ENCODE data around the gene RAB23.
A peak's percentile ranks its signal among the peaks of the same experiment; 100 is the strongest.

Gene RAB23

DNA sequence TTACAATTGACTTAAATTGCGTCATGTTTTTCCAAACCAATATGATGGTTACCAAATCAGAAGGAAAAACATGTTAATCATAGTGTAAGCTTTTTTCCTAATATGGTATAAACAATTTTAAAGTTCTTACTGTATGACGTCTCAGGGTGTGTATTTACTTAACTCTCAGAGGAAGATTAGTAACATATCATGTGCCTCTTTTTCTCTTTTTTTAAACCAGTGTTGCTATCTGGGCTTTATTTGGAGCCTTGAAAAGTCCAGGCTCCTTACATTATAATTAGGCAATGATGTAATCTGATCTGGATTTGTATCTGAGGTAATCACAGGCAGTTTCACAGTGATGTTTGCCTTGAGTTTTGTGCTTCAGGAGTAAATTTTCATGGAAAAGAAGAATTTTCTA lies 20.4 kb upstream of the RAB23 start:
- peak; percentile 95 for DNase-seq

- no peak for DNase-seq
Observed at GRCh38 chr6:57226221-57226620, 4.1 kb upstream of the RAB23 start.

GRCh38 chr6:57224769-57225515 lies 2.8 kb upstream of the RAB23 start:
- DNase-seq: peak; percentile 68

- DNase-seq: no peak
Observed at GRCh38 chr6:57222743-57223077, 603 bp upstream of the RAB23 start.

DNA sequence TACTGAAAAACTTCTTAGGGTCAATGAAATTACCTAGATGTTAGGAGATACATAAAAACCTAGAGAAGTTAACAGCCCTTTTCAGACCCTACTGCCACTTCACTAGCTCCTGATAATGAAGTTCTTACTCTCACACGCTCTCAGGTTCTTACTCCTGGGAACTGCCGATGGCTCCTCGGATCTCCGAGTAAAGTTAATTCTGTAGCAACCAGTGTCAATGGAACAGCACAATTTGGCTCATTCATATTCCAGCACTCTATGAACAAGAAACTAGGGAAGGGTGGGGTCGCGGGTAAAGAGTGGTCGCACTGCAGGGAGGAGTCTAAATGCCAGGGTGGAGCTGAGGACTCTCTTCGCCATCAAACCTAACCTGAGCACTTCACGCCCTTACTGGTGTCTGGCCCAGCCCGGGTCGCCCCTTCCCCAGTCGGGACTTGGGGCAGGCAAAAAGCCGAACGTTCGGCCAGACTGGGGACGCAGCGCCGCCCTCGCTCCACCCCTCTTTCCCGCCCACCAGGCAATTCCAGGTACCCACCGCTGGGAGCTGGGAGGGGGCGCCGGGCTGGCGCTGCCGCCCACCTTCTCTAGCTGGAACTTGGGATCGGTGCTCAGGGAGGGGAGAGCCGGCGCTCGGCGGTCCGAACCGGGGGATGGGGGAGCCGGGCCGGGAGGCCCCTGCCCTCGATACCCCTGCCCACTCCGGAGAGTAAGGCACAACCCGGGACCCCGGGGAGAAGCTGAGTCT lies 744 bp downstream of the RAB23 start:
- DNase-seq: peak; percentile 64

- no peak for DNase-seq
Observed at GRCh38 chr6:57220083-57220703, 1.9 kb downstream of the RAB23 start.

GRCh38 chr6:57217270-57217669 lies 4.8 kb downstream of the RAB23 start:
- DNase-seq: no peak

GRCh38 chr6:57216235-57217101 lies 5.6 kb downstream of the RAB23 start:
- no peak for DNase-seq

GRCh38 chr6:57215260-57215659 lies 6.8 kb downstream of the RAB23 start:
- DNase-seq: no peak

DNA sequence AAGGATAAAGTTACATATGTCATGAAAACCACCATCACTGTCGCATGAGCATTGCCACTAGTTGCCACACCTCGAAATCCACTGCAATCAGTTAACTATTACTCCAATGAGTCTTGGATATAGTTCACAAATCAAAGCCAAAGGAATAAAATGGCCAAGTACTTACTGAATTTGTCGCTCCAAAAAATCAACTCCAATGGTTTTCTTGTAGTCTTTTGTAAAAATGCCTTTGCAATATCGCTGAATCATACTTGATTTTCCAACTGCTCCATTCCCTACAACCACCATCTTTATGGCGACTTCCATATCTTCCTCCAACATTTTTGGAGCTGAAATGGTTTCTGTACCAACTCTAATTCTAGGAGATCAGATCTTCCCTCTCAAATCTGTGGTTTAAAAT lies 12.0 kb downstream of the RAB23 start:
- DNase-seq: no peak

GRCh38 chr6:57209030-57209429 lies 13.1 kb downstream of the RAB23 start:
- no peak for DNase-seq

- DNase-seq: no peak
Observed at GRCh38 chr6:57207872-57208271, 14.2 kb downstream of the RAB23 start.

GRCh38 chr6:57207141-57207540 lies 15.0 kb downstream of the RAB23 start:
- DNase-seq: peak; percentile 36

DNA sequence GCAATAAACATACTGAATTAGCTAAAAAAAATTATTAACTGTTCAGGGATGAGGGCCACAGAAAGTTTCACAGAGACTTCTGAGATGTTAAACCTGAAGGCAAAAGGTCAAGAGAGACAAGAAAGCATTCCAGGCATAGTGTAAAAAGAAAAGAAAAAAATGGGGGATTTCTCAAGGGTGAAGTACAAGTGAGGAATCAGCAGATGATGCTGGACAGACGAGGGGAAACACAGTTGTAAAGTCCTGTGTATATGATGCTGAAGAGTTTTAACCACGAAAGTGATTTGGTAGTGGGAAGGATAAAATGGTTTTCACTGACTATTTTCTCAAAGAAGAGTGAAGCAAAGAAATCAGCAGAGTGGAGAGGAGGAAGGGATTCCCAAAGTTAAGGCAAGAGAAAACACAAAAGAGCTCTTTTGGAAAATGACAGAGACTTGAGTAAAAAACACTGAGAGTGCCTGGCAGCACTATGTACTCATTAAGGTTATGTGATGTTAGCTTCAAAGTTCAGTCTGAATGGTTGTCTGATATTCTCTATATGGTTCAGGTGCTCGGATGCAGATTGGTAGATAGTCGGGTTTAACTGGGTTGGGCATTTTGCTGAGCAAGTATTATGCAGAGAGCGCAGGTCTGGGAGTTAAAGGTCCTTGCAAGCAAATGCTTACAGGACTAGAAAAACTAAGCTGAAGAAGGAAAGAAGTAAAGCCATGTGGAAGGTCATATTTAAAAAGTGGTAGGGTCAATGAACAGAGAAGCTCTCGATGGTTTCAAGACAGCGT lies 16.4 kb downstream of the RAB23 start:
- DNase-seq: no peak

DNA sequence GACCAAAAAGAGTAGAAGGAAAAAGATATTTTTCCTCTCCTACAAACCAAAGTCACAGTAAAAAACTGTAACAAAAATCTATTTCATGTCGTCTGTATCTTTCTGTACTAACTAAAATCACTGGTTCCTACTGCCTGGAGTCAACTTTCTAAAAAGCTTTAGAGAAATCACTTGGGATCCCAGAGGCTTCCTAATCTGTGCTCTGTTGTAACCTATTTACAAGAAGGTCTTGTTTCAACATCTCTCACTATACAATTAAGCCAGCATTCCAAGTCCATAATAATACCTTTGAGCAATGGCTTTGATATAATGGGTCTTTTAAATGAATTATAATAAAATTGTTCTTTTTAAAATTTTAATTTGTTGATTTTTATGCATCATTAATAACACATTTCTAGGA lies 20.4 kb downstream of the RAB23 start:
- no peak for DNase-seq

GRCh38 chr6:57198926-57199636 lies 23.0 kb downstream of the RAB23 start:
- no peak for DNase-seq

DNA sequence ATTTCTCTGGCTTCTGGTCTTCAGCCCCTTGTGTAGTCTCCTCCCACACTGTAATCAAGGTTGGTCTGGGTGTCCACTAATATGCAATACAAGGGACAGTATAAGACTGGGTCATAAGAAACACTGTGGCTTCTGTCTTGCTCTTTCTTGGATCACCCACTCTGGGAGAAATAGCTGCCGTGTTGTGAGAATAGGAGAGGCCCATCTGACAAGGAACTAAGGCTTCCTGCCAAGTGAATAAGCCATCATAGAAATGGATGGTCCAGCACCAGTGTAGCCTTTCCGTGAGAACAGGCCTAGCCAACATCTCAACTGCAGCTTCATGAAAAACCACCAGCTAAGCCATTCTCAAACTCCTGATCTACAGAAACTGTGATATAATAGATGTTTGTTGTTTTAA lies 26.6 kb downstream of the RAB23 start:
- no peak for DNase-seq

DNA sequence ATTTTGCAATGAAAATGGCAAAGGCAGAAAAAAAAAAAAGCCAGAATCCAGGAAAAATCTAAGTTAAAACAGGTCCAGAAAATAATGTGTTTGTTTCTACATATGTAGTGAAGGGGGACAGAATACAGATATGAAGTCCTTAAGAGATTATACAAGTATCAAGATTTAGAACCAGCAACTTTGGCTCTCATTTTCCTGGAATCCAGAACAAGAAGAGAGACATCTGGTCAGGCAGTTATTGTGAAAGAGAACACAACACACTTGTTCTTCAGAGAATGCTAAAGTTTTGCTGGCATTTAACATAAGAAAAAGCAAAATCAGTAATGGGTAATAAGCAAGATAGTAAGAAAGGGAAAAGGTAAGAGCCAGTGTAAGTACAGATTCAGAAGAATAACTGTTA lies 28.9 kb downstream of the RAB23 start:
- DNase-seq: no peak

DNA sequence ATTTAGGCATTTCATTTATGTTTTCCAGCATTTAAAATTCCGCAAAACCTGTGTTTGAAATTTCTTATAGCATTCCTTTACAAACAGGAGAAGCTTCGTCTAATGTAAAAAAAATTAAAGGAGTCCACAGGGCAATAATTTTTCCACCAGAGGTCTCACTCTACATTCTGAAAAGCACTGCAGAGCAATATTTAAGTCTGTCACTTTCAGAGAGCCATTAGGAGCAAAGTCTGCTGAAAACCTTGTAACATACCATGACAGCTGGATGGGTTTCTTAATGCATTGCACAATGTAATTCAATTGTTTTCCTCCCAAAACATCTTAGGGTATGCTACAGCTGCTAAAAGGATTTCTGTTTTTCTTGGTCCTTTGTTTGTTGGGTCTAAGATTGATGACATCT lies 32.0 kb downstream of the RAB23 start:
- DNase-seq: peak; percentile 64

GRCh38 chr6:57183336-57183735 lies 38.8 kb downstream of the RAB23 start:
- peak; percentile 68 for DNase-seq

- DNase-seq: peak; percentile 50
Observed at GRCh38 chr6:57182017-57182432, 40.1 kb downstream of the RAB23 start.

All from fibroblast of skin of abdomen (primary cell).